Kidney glomerular epithelial cell (primary cell): Measurements from ENCODE around the gene SIRT3.
"Not testable (repeated sequence)": the region's sequence is repeated elsewhere in the genome, so short reads cannot be mapped to it uniquely, and the experiment has no call there.

ENCODE experiments used
- DNase-seq: peaks from one replicate; lab custom pipeline; 2025; lab: John Stamatoyannopoulos, UW

SIRT3 gene

DNA sequence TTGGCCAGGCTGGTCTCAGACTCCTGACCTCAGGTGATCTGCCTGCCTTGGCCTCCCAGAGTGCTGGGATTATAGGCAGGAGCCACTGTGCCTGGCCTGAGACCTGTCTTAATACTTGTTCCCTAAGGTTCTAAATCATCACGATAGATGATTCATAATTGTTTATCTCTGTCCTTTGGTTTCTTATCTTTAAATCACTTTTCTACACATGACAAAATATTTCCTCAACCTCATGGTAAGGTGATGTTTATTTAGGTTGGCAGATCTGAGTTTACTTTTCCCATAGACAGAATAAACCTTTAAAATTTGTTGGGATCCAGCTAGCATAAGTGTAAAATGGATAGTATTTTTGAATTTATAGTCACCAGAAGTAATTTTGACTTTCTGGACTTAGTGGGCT, 4.2 kb upstream of the SIRT3 start:
- DNase-seq, result no peak

- DNase-seq, result not testable (repeated sequence)
These were observed 2.2 kb upstream of the SIRT3 start for GRCh38 chr11:238346-238745.

- DNase-seq, result peak; percentile 61
These were observed 929 bp upstream of the SIRT3 start, which contains the start of gene PSMD13 for GRCh38 chr11:236774-237767. PSMD13 (plus strand) TSS chr11:236976; CDS start chr11:237050, 74 bp downstream.

GRCh38 chr11:235609-235996, 539 bp downstream of the SIRT3 start:
- peak; percentile 66 for DNase-seq

GRCh38 chr11:235180-235579, 962 bp downstream of the SIRT3 start:
- DNase-seq, result no peak

DNA sequence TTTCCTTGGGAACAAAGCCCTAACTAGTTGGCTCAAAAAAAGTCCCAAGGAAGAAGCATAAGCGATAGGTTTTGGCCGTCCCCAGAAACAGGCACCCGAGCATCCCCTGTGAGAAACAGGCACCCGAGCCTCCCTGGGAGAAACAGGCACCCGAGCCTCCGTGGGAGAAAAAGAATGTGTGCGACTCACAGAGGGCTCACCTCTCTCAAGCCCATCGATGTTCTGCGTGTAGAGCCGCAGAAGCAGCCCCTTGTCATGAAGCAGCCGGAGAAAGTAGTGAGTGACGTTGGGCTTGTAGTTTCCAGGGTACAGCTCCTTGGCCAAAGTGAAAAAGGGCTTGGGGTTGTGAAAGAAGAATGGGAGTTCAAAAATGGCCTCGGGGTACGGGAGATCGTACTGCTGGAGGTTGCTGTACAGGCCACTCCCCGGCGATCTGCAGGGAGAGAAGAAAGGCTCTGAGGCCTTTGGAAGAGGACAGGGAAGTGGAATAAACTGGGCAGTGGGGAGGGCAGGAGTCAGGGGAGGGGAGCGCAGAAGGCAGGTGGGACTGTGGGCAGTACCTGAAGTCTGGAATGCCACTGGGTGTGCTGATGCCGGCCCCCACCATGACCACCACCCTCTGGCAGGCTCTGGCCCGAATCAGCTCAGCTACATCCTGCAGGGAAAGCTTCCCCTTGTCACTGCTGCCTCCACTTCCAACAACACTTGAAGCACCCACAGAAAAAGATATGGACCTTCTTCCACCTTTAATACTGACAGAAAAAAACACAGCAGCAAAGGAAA, 3.2 kb downstream of the SIRT3 start:
- no peak for DNase-seq

DNA sequence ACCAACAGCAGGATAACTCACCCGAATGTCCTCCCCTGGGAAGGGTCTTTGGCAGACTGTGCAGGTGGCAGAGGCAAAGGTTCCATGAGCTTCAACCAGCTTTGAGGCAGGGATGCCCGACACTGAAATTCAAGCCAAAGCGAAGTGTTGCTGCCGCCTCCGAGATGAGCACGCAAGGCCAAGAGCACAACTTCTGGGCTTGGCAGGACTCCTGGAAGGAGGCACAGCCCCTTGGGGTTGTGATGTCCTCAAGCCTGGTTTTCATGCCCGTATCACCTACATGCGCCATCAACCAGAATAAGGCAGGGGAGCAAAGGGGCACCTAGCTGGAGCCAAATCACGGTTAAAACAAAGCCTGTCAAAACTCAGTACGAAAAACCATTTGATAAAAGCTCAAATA, 5.7 kb downstream of the SIRT3 start:
- DNase-seq, result no peak

GRCh38 chr11:227824-228379, 8.2 kb downstream of the SIRT3 start:
- no peak for DNase-seq

DNA sequence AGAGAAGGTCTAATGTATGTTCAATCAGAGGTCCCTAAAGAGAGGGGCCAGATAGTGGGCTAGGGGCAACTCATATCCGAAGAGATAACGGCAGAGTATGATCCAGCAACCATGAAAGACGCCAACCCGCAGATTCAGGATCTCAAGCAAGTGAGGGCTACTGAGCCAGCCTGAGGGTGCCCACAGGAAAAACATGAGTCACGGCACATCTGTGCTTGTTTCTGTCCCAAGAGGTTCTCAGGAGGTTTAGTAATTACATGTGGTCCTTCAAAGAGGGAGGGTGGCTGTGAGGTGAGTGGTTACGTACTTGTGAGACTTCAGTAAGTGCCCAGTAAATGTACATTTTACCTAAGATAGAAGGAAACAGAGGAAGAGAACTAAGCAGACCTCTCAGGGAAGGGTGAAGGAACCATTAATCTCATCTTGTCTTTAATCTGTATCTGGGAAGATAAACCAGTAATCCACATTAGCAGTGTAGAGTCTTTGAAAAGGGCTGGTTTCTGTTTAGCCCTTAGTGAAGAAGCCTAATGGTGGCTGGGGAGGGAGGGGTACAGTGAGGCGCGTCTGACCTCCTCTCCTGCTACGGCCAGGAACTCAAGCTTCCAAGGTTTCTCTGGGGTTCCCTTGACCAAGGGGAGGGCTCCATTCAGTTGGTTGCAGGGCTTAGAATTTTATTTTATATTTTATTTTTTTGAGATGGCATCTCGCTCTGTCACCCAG, 10.2 kb downstream of the SIRT3 start:
- no peak for DNase-seq

DNA sequence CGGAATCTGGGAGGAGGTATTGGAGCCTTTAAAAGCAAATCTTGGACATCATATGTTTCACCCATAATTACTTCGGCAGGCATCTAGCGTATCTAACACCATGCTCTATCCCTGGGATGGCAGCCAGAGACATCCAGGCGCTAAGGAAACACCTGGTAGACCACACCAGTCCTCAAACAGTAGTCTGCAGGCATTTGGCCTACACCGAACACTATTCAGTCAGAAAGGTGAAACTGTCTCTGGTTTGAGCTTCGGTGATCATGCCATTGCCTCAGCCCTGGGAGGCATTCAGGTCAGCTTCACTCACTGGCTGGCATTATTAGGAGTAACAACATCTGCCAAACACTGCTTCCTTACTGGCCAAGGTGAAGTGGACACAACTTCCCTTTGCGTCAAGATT, 11.7 kb downstream of the SIRT3 start:
- no peak for DNase-seq

DNA sequence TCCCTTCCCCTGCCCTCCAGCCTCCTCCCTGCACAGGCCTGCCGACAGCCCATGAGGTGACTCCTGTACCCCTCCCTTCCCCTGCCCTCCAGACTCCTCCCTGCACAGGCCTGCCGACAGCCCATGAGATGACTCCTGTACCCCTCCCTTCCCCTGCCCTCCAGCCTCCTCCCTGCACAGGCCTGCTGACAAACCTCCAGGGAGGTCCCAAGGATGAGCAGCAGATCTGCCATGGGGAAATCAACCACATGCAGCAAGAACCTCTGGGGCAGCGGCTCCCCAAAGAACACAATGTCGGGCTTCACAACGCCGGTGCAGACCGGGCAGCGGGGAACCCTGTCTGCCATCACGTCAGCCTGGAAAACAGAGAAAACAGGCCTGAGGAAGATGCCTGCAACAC, 12.3 kb downstream of the SIRT3 start:
- DNase-seq, result no peak

GRCh38 chr11:223026-223789, 12.9 kb downstream of the SIRT3 start:
- DNase-seq, result no peak

GRCh38 chr11:221998-222789, 13.9 kb downstream of the SIRT3 start:
- no peak for DNase-seq

DNA sequence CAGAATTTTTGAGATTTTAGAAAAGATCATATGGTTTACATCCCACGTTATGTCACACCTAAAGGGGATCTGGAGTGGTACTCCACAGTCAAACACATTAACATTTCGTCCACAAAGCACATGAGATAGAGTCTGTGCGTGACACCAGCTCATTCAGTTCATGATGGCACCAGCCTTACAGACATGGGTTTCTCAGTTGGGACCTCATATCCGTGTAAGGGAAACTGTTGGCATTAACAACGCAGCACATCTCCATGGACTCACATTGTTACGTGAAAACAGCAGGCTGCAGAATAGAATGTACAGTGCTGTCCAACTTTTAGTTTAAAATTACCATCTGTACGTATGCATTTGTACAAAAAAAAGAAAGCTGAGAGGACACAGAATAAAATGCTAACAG, 14.6 kb downstream of the SIRT3 start:
- DNase-seq, result no peak

DNA sequence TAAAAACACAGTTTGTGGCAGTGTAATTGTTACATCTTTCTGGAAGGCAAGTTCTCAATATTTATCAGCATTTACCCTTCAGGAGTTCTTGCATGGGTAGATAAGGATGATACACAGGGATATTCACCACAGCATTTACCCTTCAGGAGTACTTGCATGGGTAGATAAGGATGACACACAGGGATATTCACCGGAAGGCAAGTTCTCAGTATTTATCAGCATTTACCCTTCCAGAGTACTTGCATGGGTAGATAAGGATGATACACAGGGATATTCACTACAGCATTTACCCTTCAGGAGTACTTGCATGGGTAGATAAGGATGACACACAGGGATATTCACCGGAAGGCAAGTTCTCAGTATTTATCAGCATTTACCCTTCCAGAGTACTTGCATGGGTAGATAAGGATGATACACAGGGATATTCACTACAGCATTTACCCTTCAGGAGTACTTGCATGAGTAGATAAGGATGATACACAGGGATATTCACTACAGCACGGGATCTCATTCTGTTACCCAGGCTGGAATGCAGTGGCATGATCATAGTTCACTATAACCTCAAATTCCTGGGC, 15.4 kb downstream of the SIRT3 start:
- DNase-seq, result not testable (repeated sequence)

DNA sequence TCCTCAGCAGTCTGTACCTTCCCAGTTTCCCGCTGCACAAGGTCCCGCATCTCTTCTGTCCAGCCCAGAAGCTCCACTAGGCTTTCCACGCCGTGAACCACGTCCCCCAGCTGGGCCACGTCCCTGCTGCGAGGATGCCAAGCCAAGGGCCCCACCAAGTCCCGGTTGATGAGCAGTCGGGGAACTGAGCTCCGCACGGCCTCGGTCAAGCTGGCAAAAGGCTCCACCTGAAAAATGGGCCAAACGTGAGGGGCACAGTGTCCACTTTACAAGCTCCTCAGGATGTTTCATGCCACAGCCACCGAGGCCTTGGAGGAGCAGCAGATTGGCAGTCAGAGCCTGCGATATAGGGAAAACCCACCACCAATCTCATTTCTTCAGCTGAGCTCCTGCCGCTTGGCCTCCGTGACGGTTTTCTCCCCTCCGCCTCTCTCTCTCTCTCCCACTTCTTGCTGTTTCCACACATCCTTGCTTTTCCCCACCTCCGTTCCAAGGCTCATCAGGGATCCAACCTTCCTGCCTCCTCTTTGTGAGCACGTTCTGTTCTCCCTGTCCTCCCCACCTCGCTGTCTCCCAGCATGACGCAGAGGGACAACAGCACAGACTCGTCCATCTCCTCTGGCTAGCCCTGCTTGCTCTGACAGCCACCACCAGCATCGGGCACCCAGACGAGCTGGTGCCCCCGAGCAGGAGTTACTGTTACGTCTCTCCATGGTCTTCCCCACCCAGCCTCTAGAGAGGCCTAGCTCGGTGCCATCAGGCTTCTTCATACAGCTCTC, 17.1 kb downstream of the SIRT3 start:
- no peak for DNase-seq

DNA sequence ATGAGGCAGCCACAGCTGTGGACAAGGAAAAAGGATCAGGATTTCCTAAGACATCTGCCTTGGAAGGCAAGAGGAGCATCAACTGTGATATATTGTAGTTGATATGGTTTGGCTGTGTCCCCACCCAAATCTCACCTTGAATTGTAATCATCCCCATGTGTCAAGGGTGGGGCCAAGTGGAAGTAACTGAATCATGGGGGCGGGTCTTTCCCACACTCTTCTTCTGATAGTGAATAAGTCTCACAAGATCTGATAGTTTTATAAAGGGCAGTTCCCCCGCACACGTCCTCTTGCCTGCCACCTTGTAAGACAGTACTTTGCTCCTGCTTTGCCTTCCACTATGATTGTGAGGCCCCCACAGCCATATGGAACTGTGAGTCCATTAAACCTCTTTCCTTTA, 18.4 kb downstream of the SIRT3 start:
- DNase-seq, result no peak

DNA sequence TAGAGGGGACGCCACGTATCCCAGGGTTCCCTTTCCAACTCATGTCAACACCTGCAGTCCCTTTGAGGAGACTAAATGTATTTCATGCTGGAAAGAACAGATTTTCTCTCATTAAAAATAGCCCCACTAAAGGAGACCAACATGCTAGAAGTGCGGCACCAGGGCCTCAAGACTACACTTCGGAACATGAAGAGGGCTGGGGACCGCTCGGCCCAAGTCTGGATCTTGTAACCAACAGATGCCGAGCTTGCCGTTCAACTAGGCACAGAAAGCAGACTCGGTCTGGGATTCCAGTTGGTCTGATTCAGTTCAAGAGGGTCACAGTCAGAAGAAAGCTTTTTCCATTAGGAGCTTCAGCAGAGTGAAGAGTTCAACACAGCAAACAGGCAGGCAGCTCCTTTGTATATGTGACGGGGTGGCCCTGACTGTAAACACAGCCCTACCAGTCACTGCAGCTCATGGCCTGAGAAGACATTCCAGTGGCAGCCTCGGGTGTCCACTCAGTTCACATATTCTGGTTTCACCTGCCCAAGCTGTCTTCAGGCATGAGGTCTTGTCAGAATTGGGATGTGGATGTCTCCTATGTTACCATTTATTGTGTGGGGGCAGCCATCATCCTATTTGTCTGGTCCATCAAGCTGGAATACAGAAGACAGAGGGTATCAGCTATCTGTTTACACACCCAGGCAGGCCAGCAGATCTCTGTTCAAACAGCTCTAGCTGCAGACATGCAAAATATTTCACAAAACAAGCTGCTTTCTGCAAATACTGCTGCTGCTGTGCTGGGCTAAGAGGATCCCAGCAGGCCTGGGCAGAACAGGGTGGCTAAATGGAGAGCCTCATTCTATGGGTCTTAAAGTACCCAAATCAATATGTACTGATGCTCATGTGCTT, 19.8 kb downstream of the SIRT3 start:
- no peak for DNase-seq
